H1 (cell line): ENCODE data around the gene ABHD14A. TPM values are rescaled to one million over a fixed set of nuclear protein-coding genes. Genes with fewer than 3 reads are reported as not detected.

Experiments used
- CTCF ChIA-PET: fragments of 300-600 bp; sonication (Branson Sonifier 250); formaldehyde crosslinking; loops from one replicate; lab custom pipeline; 2021; ENCODE audit not compliant: partially characterized antibody; lab: Charles Lee
- POLR2A ChIA-PET: fragments of 300-600 bp; sonication (Branson Sonifier 250); formaldehyde crosslinking; loops from one replicate; lab custom pipeline; 2021; ENCODE audit warnings: inconsistent platforms; ENCODE audit not compliant: partially characterized antibody; lab: Charles Lee
- DNase-seq, 2 experiments: peaks; one replicate each; pipeline versions ENCODE4 v3.0.0 to v3.0.0-alpha.2; 2010 to 2022; ENCODE audit warnings: low spot score in 2 of 2, low read depth in 1 of 2, mixed read lengths in 1 of 2
- FAIRE-seq: peaks from 2 replicates; lab custom pipeline; 2011; peaks lifted over from hg19 to GRCh38; lab: Jason Lieb, UNC
- H2AFZ ChIP-seq: 2 replicates; pipeline ENCODE4 v1.8.1; 2012; ENCODE audit warnings: low read length, inconsistent platforms
- H2AK5ac ChIP-seq: 2 replicates; pipeline ENCODE4 v1.6.1; 2013; ENCODE audit warnings: low read depth, low read length
- H2BK120ac ChIP-seq: replicated peaks from 2 replicates; pipeline ENCODE3; 2013; ENCODE audit warnings: low read depth, low read length, inconsistent platforms
- H2BK12ac ChIP-seq: 2 replicates; pipeline ENCODE4 v1.6.1; 2013; ENCODE audit warnings: low read depth, low read length
- H2BK15ac ChIP-seq: 2 replicates; pipeline ENCODE4 v1.6.1; 2013; ENCODE audit warnings: low read length
- H2BK20ac ChIP-seq: 2 replicates; pipeline ENCODE4 v1.6.1; 2013; ENCODE audit warnings: low read length
- H2BK5ac ChIP-seq: 2 replicates; pipeline ENCODE4 v1.6.1; 2013; ENCODE audit warnings: low read depth, low read length
- H3K14ac ChIP-seq: 2 replicates; pipeline ENCODE4 v1.6.1; 2013; ENCODE audit warnings: inconsistent platforms; ENCODE audit not compliant: insufficient read length
- H3K18ac ChIP-seq: 2 replicates; pipeline ENCODE4 v1.6.1; 2013; ENCODE audit warnings: low read length; ENCODE audit errors: extremely low read depth
- H3K23ac ChIP-seq: 2 replicates; pipeline ENCODE4 v1.6.1; 2013; ENCODE audit warnings: inconsistent platforms; ENCODE audit not compliant: insufficient read length
- H3K23me2 ChIP-seq: 2 replicates; pipeline ENCODE4 v1.6.1; 2013; ENCODE audit warnings: low read depth, low read length
- H3K27ac ChIP-seq: 2 replicates; pipeline ENCODE4 v1.6.1; 2011; ENCODE audit warnings: low read depth, low read length, inconsistent platforms
- H3K27me3 ChIP-seq, 4 experiments: replicated peaks in 1 of 4; 1 replicate in 1 of 4; 2 replicates in 3 of 4; pipeline versions ENCODE4 v1.6.1 to v1.8.1; 2011 to 2013; ENCODE audit warnings: low read length in 3 of 4, mild to moderate bottlenecking in 3 of 4, inconsistent platforms in 2 of 4, mixed read lengths in 2 of 4, moderate library complexity in 1 of 4; ENCODE audit not compliant: control insufficient read depth in 3 of 4, insufficient read depth in 3 of 4; ENCODE audit errors: extremely low read depth in 1 of 4
- H3K36me3 ChIP-seq, 4 experiments: 2 replicates each; pipeline versions ENCODE4 v1.6.1 to v1.8.1; 2011 to 2013; ENCODE audit warnings: mild to moderate bottlenecking in 4 of 4, low read length in 3 of 4, moderate library complexity in 2 of 4, control low read depth in 1 of 4, inconsistent platforms in 1 of 4; ENCODE audit not compliant: insufficient read depth in 4 of 4, control insufficient read depth in 2 of 4
- H3K4ac ChIP-seq: replicated peaks from 2 replicates; pipeline ENCODE3; 2013; ENCODE audit warnings: low read length, low read depth, mixed read lengths, inconsistent platforms; ENCODE audit not compliant: insufficient read length
- H3K4me1 ChIP-seq, 4 experiments: replicated peaks in 1 of 4; 1 replicate in 1 of 4; 2 replicates in 3 of 4; pipeline versions ENCODE4 v1.6.1 to v1.8.1; 2011 to 2013; ENCODE audit warnings: low read length in 3 of 4, inconsistent platforms in 2 of 4, mixed read lengths in 1 of 4; ENCODE audit not compliant: insufficient read depth in 4 of 4, control insufficient read depth in 3 of 4
- H3K4me2 ChIP-seq, 2 experiments: 2 replicates each; pipeline versions ENCODE4 v1.6.1 to v1.8.1; 2011 to 2013; ENCODE audit warnings: low read depth in 2 of 2, low read length in 2 of 2, control low read depth in 1 of 2, inconsistent platforms in 1 of 2, mild to moderate bottlenecking in 1 of 2; ENCODE audit not compliant: insufficient read depth in 1 of 2
- H3K4me3 ChIP-seq, 4 experiments: fragments of 200-600, 300-600 bp in 1 of 4; sonication (generic), shearing (Covaris generic), sonication (Bioruptor Twin) in 1 of 4; 2 replicates each; pipeline versions ENCODE4 v1.5.1 to v1.8.1; 2011 to 2016; ENCODE audit warnings: low read length in 4 of 4, low read depth in 3 of 4, control low read depth in 2 of 4, inconsistent platforms in 2 of 4, mild to moderate bottlenecking in 2 of 4, mixed read lengths in 1 of 4, moderate library complexity in 1 of 4; ENCODE audit not compliant: insufficient read depth in 2 of 4; ENCODE audit errors: extremely low read depth in 1 of 4
- H3K56ac ChIP-seq: replicated peaks from 2 replicates; pipeline ENCODE3; 2013; ENCODE audit warnings: low read depth, mild to moderate bottlenecking, mixed read lengths, low read length, inconsistent platforms; ENCODE audit not compliant: insufficient read length
- H3K79me1 ChIP-seq: 2 replicates; pipeline ENCODE4 v1.6.1; 2013; ENCODE audit warnings: low read depth, low read length, control low read depth
- H3K79me2 ChIP-seq, 2 experiments: 2 replicates each; pipeline versions ENCODE4 v1.6.1 to v1.8.1; 2012 to 2013; ENCODE audit warnings: low read length in 2 of 2, mild to moderate bottlenecking in 2 of 2, inconsistent platforms in 1 of 2; ENCODE audit not compliant: insufficient read depth in 2 of 2, control insufficient read depth in 1 of 2
- H3K9ac ChIP-seq, 4 experiments: replicated peaks in 1 of 4; 1 replicate in 1 of 4; 2 replicates in 3 of 4; pipeline versions ENCODE4 v1.6.1 to v1.8.1; 2011 to 2013; ENCODE audit warnings: low read depth in 3 of 4, low read length in 3 of 4, control low read depth in 2 of 4, mild to moderate bottlenecking in 2 of 4, moderate library complexity in 2 of 4, inconsistent platforms in 1 of 4; ENCODE audit errors: extremely low read depth in 1 of 4
- H3K9me3 ChIP-seq, 2 experiments: 2 replicates each; pipeline versions ENCODE4 v1.6.1 to v1.8.1; 2012 to 2013; ENCODE audit warnings: mild to moderate bottlenecking in 2 of 2, moderate library complexity in 2 of 2, control low read depth in 1 of 2, inconsistent platforms in 1 of 2, low read depth in 1 of 2, low read length in 1 of 2, mixed read lengths in 1 of 2; ENCODE audit not compliant: insufficient read depth in 2 of 2
- H4K20me1 ChIP-seq, 2 experiments: replicated peaks in 1 of 2; 2 replicates each; pipeline versions ENCODE3 to v1.8.1; 2011 to 2013; ENCODE audit warnings: inconsistent platforms in 2 of 2, low read length in 2 of 2, mild to moderate bottlenecking in 1 of 2; ENCODE audit not compliant: insufficient read depth in 2 of 2, control insufficient read depth in 1 of 2
- H4K5ac ChIP-seq: 2 replicates; pipeline ENCODE4 v1.6.1; 2013; ENCODE audit warnings: low read length, low read depth, mixed read lengths, inconsistent platforms; ENCODE audit not compliant: insufficient read length
- H4K8ac ChIP-seq: 2 replicates; pipeline ENCODE4 v1.8.0; 2013; ENCODE audit warnings: mild to moderate bottlenecking, moderate library complexity, low read length, inconsistent platforms; ENCODE audit not compliant: insufficient read depth; ENCODE audit errors: extremely low read depth
- H4K91ac ChIP-seq: replicated peaks from 2 replicates; pipeline ENCODE3; 2013; ENCODE audit warnings: low read length, mixed read lengths, inconsistent platforms; ENCODE audit not compliant: insufficient read length
- CREB1 ChIP-seq: IDR thresholded peaks from 2 replicates; pipeline ENCODE4 v1.6.1; 2012; ENCODE audit warnings: inconsistent platforms
- KDM1A ChIP-seq: fragments of 200-600, 300-600 bp; sonication (generic); IDR thresholded peaks from 2 replicates; pipeline ENCODE4 v1.7.1; 2016; ENCODE audit warnings: mild to moderate bottlenecking, low read length, borderline replicate concordance
- POLR2AphosphoS5 ChIP-seq: IDR thresholded peaks from 2 replicates; pipeline ENCODE4 v1.6.1; 2011; ENCODE audit warnings: low read depth, low read length
- WGBS, 2 experiments: shearing (Covaris generic) in 1 of 2; methylation state at CpG; one replicate each; pipeline versions ENCODE4 v1.1.6 to v1.1.7; 2013 to 2015; ENCODE audit warnings: low lambda C conversion rate in 2 of 2, mixed read lengths in 2 of 2, inconsistent platforms in 1 of 2, low coverage in 1 of 2, missing lambda C conversion rate in 1 of 2; ENCODE audit not compliant: insufficient replicate concordance in 2 of 2, insufficient coverage in 1 of 2, insufficient read length in 1 of 2; ENCODE audit errors: extremely low coverage in 1 of 2, missing lambda C conversion rate in 1 of 2; 5-methylcytosine and 5-hydroxymethylcytosine counted together
- polyA plus RNA-seq, 7 experiments: library from polyadenylated mRNA; depleted of rRNA in 3 of 7; stranded (reverse) in 5 of 7; unstranded in 2 of 7; fragments of >200 nt in 5 of 7; fragments of 200-250 nt in 2 of 7; gene quantifications; 1 replicate in 5 of 7; 2 replicates in 1 of 7; 4 replicates in 1 of 7; pipeline versions ENCODE4 v1.2.1 to v1.2.3, GENCODE V29; 2011 to 2013; ENCODE audit warnings: missing spikeins in 2 of 7, mixed read lengths in 2 of 7
- total RNA-seq: library from RNA; stranded (reverse); fragmentation: NEBNext Ultra II Directional; extraction: Animal tissue kit (Norgen Biotek cat#: 25700); gene quantifications from 2 replicates; pipeline ENCODE4 v1.2.1, GENCODE V29; 2021

The ABHD14A gene
- total and polyA plus RNA-seq, 2 of the 8 experiments (the other 6 are each of a cell fraction or from before 2014, with no cell fraction given): 4.6 to 9.8 TPM

GRCh38 chr3:51997172-51997571, 22.3 kb downstream of the ABHD14A start:
- Histone ChIP-seq H3K4me3 (no peak overlapping the region), H3K79me2 (peaks cover 0 to 17% of the 10 kb centered on the region in 2 experiments; a peak in 3 of 4 replicates), H3K4ac (no peak overlapping the region), H4K20me1 (peaks cover under 1 to 6% of the 10 kb centered on the region in 2 experiments), H2BK12ac (no peak overlapping the region), H3K4me1 (peaks cover 8 to 24% (median 10%) of the 10 kb centered on the region in 4 experiments), H3K79me1 (peaks cover 4% of the 10 kb centered on the region), H3K14ac (no peak overlapping the region), H2AK5ac (no peak overlapping the region), H3K23me2 (peaks cover 5% of the 10 kb centered on the region; the same call in 1 of the 2 replicates), H3K18ac (no peak overlapping the region), H4K5ac (no peak overlapping the region), H2BK20ac (no peak overlapping the region), H3K36me3 (peaks cover 17 to 30% (median 24%) of the 10 kb centered on the region in 4 experiments), H3K9me3 (no peaks in the 10 kb centered on the region), H3K9ac (no peak overlapping the region), H2BK15ac (peak overlapping the region; percentile 76; the same call in 1 of the 2 replicates), H2BK5ac (no peak overlapping the region), H3K4me2 (no peak overlapping the region; a peak in 1 of 4 replicates), H4K8ac (no peak overlapping the region), H4K91ac (no peak overlapping the region), H2BK120ac (no peak overlapping the region), H3K27ac (no peak overlapping the region), H2AFZ (no peak overlapping the region), H3K23ac (no peak overlapping the region), H3K27me3 (no peaks in the 10 kb centered on the region; a peak in 1 of 7 replicates), H3K56ac (no peak overlapping the region)
- CTCF ChIA-PET: interaction anchor here (0.7 to 2.6 kb wide), 6 partner anchors 15 to 381 kb away, joined by 3 to 13 read pairs (median 6); no protein-coding TSS in a partner anchor
- 83% methylated on average over 2 of the region's 2 CpGs; no CpG with 5 or more reads in 1 of the 2 experiments for WGBS, 2 experiments
- TF ChIP-seq KDM1A (peak; percentile 79), CREB1 (no peak), POLR2AphosphoS5 (no peak)
- FAIRE-seq (no peak), DNase-seq (no peak)
- POLR2A ChIA-PET: interaction anchor here (1.2 to 1.5 kb wide), 4 partner anchors 14 to 56 kb away, joined by 3 to 8 read pairs (median 4); partner anchors contain the start of gene ACY1
